IMR-90 (cell line): ENCODE data around the gene FAM120A. TPM values are rescaled to one million over a fixed set of nuclear protein-coding genes. Genes with fewer than 3 reads are reported as not detected.

Source experiments
- ATAC-seq: fragments of 200-7000 bp; cut with Tn5 transposase; 2 replicates; pipeline ENCODE4 v1.9.1; 2020; ENCODE audit warnings: low read depth, mild to moderate bottlenecking, moderate library complexity
- BruUV-seq: library from RNA; stranded (reverse); fragments of 400-500 nt; replicated peaks from 2 replicates; lab custom pipeline; 2021; lab: Mats Ljungman, UMichigan
- CTCF ChIA-PET: fragments of 300-600 bp; formaldehyde crosslinking; extraction: SDS; loops from one replicate; lab custom pipeline; 2021; ENCODE audit warnings: antibody characterized with exemption; lab: Yijun Ruan, JAX
- POLR2A ChIA-PET: fragments of 300-600 bp; sonication (Branson Sonifier 250); formaldehyde crosslinking; loops from one replicate; lab custom pipeline; 2022; ENCODE audit warnings: antibody characterized with exemption; ENCODE audit not compliant: unreplicated experiment; lab: Charles Lee
- DNase-seq: peaks from one replicate; pipeline ENCODE4 v3.0.0; 2013
- H2AFZ ChIP-seq: replicated peaks from 2 replicates; pipeline ENCODE3; 2013; ENCODE audit warnings: low read length, mild to moderate bottlenecking; ENCODE audit not compliant: poor library complexity
- H2AK5ac ChIP-seq: 2 replicates; pipeline ENCODE4 v1.6.1; 2013; ENCODE audit warnings: low read depth, low read length, inconsistent platforms
- H2AK9ac ChIP-seq: replicated peaks from 2 replicates; pipeline ENCODE3; 2013; ENCODE audit warnings: mild to moderate bottlenecking, low read depth, low read length, moderate library complexity; ENCODE audit not compliant: poor library complexity
- H2BK120ac ChIP-seq: 2 replicates; pipeline ENCODE4 v1.6.1; 2013; ENCODE audit warnings: low read depth, low read length, inconsistent platforms
- H2BK15ac ChIP-seq: 3 replicates; pipeline ENCODE4 v1.6.1; 2013; ENCODE audit warnings: low read depth, low read length, inconsistent platforms
- H2BK20ac ChIP-seq: 2 replicates; pipeline ENCODE4 v1.6.1; 2013; ENCODE audit warnings: low read depth, mild to moderate bottlenecking, inconsistent platforms, low read length, moderate library complexity
- H2BK5ac ChIP-seq: 2 replicates; pipeline ENCODE4 v1.6.1; 2013; ENCODE audit warnings: mild to moderate bottlenecking, low read depth, low read length, inconsistent platforms; ENCODE audit not compliant: poor library complexity, severe bottlenecking
- H3K14ac ChIP-seq: replicated peaks from 2 replicates; pipeline ENCODE4 v1.6.1; 2013; ENCODE audit warnings: low read depth, low read length, inconsistent platforms
- H3K18ac ChIP-seq: 2 replicates; pipeline ENCODE4 v1.6.1; 2013; ENCODE audit warnings: low read depth, low read length, control low read depth
- H3K23ac ChIP-seq: 2 replicates; pipeline ENCODE4 v1.6.1; 2013; ENCODE audit warnings: low read depth, low read length, inconsistent platforms
- H3K27ac ChIP-seq: 2 replicates; pipeline ENCODE4 v1.5.1; 2013; ENCODE audit warnings: mild to moderate bottlenecking, control low read depth, low read length; ENCODE audit not compliant: insufficient read depth
- H3K27me3 ChIP-seq: 2 replicates; pipeline ENCODE4 v1.6.1; 2013; ENCODE audit warnings: low read length; ENCODE audit not compliant: control insufficient read depth, insufficient read depth
- H3K36me3 ChIP-seq: 2 replicates; pipeline ENCODE4 v1.6.1; 2013; ENCODE audit warnings: low read length, mixed read lengths; ENCODE audit not compliant: control insufficient read depth, insufficient read depth
- H3K4ac ChIP-seq: 2 replicates; pipeline ENCODE4 v1.6.1; 2013; ENCODE audit warnings: low read depth, low read length, inconsistent platforms
- H3K4me1 ChIP-seq: 2 replicates; pipeline ENCODE4 v1.6.1; 2013; ENCODE audit warnings: low read length, mixed read lengths; ENCODE audit not compliant: control insufficient read depth, insufficient read depth
- H3K4me2 ChIP-seq: 2 replicates; pipeline ENCODE4 v1.6.1; 2013; ENCODE audit warnings: low read depth, mild to moderate bottlenecking, control low read depth, low read length, moderate library complexity
- H3K4me3 ChIP-seq: 2 replicates; pipeline ENCODE4 v1.5.1; 2013; ENCODE audit warnings: low read depth, mild to moderate bottlenecking, control low read depth, low read length, moderate library complexity; ENCODE audit not compliant: insufficient read depth
- H3K56ac ChIP-seq: 2 replicates; pipeline ENCODE4 v1.6.1; 2013; ENCODE audit warnings: low read length, inconsistent platforms; ENCODE audit not compliant: insufficient read depth; ENCODE audit errors: extremely low read depth
- H3K79me1 ChIP-seq, 2 experiments: 2 replicates each; pipeline ENCODE4 v1.6.1; 2013; ENCODE audit warnings: low read length in 2 of 2, inconsistent platforms in 1 of 2, low read depth in 1 of 2
- H3K9ac ChIP-seq: 2 replicates; pipeline ENCODE4 v1.6.1; 2013; ENCODE audit warnings: low read depth, low read length, control low read depth
- H3K9me1 ChIP-seq: 2 replicates; pipeline ENCODE4 v1.6.1; 2013; ENCODE audit warnings: low read length, inconsistent platforms; ENCODE audit not compliant: insufficient read depth
- H3K9me3 ChIP-seq: 2 replicates; pipeline ENCODE4 v1.6.1; 2013; ENCODE audit warnings: low read length; ENCODE audit not compliant: control insufficient read depth, insufficient read depth
- H4K20me1 ChIP-seq: 2 replicates; pipeline ENCODE4 v1.6.1; 2013; ENCODE audit warnings: low read length, inconsistent platforms; ENCODE audit not compliant: insufficient read depth
- H4K5ac ChIP-seq: 2 replicates; pipeline ENCODE4 v1.6.1; 2013; ENCODE audit warnings: mild to moderate bottlenecking, low read depth, low read length, control low read depth
- H4K8ac ChIP-seq, 2 experiments: 2 replicates each; pipeline ENCODE4 v1.6.1; 2013; ENCODE audit warnings: low read depth in 2 of 2, low read length in 2 of 2, control low read depth in 1 of 2, inconsistent platforms in 1 of 2
- H4K91ac ChIP-seq: 2 replicates; pipeline ENCODE4 v1.6.1; 2013; ENCODE audit warnings: low read depth, low read length, inconsistent platforms; ENCODE audit not compliant: insufficient read depth
- BHLHE40 ChIP-seq: fragments of 150-350 bp; IDR thresholded peaks from 2 replicates; pipeline ENCODE4 v1.6.1; 2016; ENCODE audit warnings: mild to moderate bottlenecking, low read depth, low read length
- CEBPB ChIP-seq: IDR thresholded peaks from 2 replicates; pipeline ENCODE4 v1.6.1; 2012; ENCODE audit warnings: low read depth, low read length, improper control_type of control experiment
- CHD1 ChIP-seq: IDR thresholded peaks from 2 replicates; pipeline ENCODE4 v1.6.1; 2012; ENCODE audit warnings: low read depth, low read length, improper control_type of control experiment
- MAZ ChIP-seq: IDR thresholded peaks from 2 replicates; pipeline ENCODE4 v1.6.1; 2012; ENCODE audit warnings: low read depth, mild to moderate bottlenecking, low read length, improper control_type of control experiment, moderate library complexity, borderline replicate concordance
- MXI1 ChIP-seq: IDR thresholded peaks from 2 replicates; pipeline ENCODE4 v1.6.1; 2012; ENCODE audit warnings: low read depth, mild to moderate bottlenecking, low read length, moderate library complexity, borderline replicate concordance
- NFE2L2 ChIP-seq: fragments of 150-350 bp; IDR thresholded peaks from 2 replicates; pipeline ENCODE4 v1.6.1; 2016; ENCODE audit warnings: low read depth, mild to moderate bottlenecking, low read length
- RAD21 ChIP-seq: IDR thresholded peaks from 2 replicates; pipeline ENCODE4 v1.6.1; 2012; ENCODE audit warnings: low read length, improper control_type of control experiment
- RCOR1 ChIP-seq: IDR thresholded peaks from 2 replicates; pipeline ENCODE4 v1.6.1; 2012; ENCODE audit warnings: mild to moderate bottlenecking, low read length, improper control_type of control experiment; ENCODE audit not compliant: insufficient replicate concordance
- RFX5 ChIP-seq: IDR thresholded peaks from 2 replicates; pipeline ENCODE4 v1.8.0; 2012; ENCODE audit warnings: low read depth, mild to moderate bottlenecking, low read length, moderate library complexity
- SMC3 ChIP-seq: fragments of 150-350 bp; IDR thresholded peaks from 2 replicates; pipeline ENCODE4 v1.6.1; 2016; ENCODE audit warnings: low read depth, mild to moderate bottlenecking, antibody characterized with exemption, low read length, moderate library complexity
- WGBS, 2 experiments: methylation state at CpG; one replicate each; pipeline versions ENCODE4 v1.1.5 to v1.1.7; 2013; ENCODE audit warnings: missing lambda C conversion rate in 2 of 2; ENCODE audit not compliant: insufficient read length in 1 of 2; ENCODE audit errors: extremely low coverage in 2 of 2; 5-methylcytosine and 5-hydroxymethylcytosine counted together
- dilution Hi-C: fragments of 300-500 bp; cut with HindIII; formaldehyde crosslinking; loops from one replicate; pipeline ENCODE4 v1.14.3; 2018; ENCODE audit warnings: low sequenced_read_pairs; ENCODE audit not compliant: unreplicated experiment
- in situ Hi-C: fragments of 300-500 bp; cut with MboI; formaldehyde crosslinking; loops from 3 replicates; pipeline ENCODE4 v1.14.3; 2019; ENCODE audit warnings: low sequenced_read_pairs, inconsistent platforms, mixed read lengths
- intact Hi-C: fragments of 100-400 bp; cut with micrococcal nuclease; formaldehyde crosslinking; loops from 2 replicates; pipeline ENCODE4 v1.10.0; 2022
- polyA plus RNA-seq, 3 experiments: library from polyadenylated mRNA; depleted of rRNA; stranded (reverse); fragments of >200 nt; gene quantifications; 2 replicates each; pipeline ENCODE4 v1.2.3, GENCODE V29; 2012; ENCODE audit warnings: low replicate concordance in 1 of 3
- total RNA-seq: library from RNA; depleted of rRNA; stranded (reverse); fragments of >200 nt; gene quantifications from 2 replicates; pipeline ENCODE4 v1.2.3, GENCODE V29; 2012

The FAM120A gene
- total and polyA plus RNA-seq, 2 of the 4 experiments (the other 2 are of a cell fraction), result 61.6 to 75.1 TPM

GRCh38 chr9:93569621-93570174 lies 118.2 kb downstream of the FAM120A start:
- dilution Hi-C loops (loop anchor here (10.0 kb wide), 1 partner anchor 105 kb away; no protein-coding TSS in a partner anchor), intact Hi-C loops (loop anchor here (10.0 kb wide), 1 partner anchor 255 kb away; no protein-coding TSS in a partner anchor), in situ Hi-C loops (loop anchor here (10.0 to 25.0 kb wide), 2 partner anchors 115 to 457 kb away; partner anchors contain the start of genes FAM120A and FAM120AOS)
- H2AFZ ChIP-seq, result no peak overlapping the region
- no peak overlapping the region for H3K4me2 ChIP-seq
- TF ChIP-seq CHD1 (no peak), NFE2L2 (no peak), RAD21 (no peak), MAZ (no peak), CEBPB (no peak), RFX5 (no peak), SMC3 (no peak), MXI1 (no peak), RCOR1 (no peak), BHLHE40 (no peak)
- peaks cover 16 to 38% of the 10 kb centered on the region in 2 experiments for H3K79me1 ChIP-seq
- H2AK5ac ChIP-seq, result no peak overlapping the region
- no peak overlapping the region for H3K18ac ChIP-seq
- H4K8ac ChIP-seq, result no peak overlapping the region
- H3K27ac ChIP-seq, result no peak overlapping the region
- ChIA-PET POLR2A (no interaction called here), CTCF (no interaction called here)
- H4K5ac ChIP-seq, result no peak overlapping the region
- H2BK5ac ChIP-seq, result no peak overlapping the region
- no peaks in the 10 kb centered on the region for H3K9me3 ChIP-seq
- H4K91ac ChIP-seq, result no peak overlapping the region
- BruUV-seq, result no TSS peak
- H3K14ac ChIP-seq, result no peak overlapping the region
- no peak overlapping the region for H3K9ac ChIP-seq
- peaks cover 7% of the 10 kb centered on the region for H3K4me1 ChIP-seq
- DNase-seq, result no peak
- H3K9me1 ChIP-seq, result peaks cover 18% of the 10 kb centered on the region
- H4K20me1 ChIP-seq, result no peaks in the 10 kb centered on the region
- no peak overlapping the region for H3K4ac ChIP-seq
- no peak for ATAC-seq
- H2BK20ac ChIP-seq, result no peak overlapping the region
- H3K27me3 ChIP-seq, result no peaks in the 10 kb centered on the region
- H3K56ac ChIP-seq, result no peak overlapping the region
- no peak overlapping the region for H2BK120ac ChIP-seq
- H3K23ac ChIP-seq, result no peak overlapping the region
- no peaks in the 10 kb centered on the region for H3K36me3 ChIP-seq
- H3K4me3 ChIP-seq, result no peak overlapping the region
- H2AK9ac ChIP-seq, result no peak overlapping the region
- WGBS, 2 experiments, result 100% methylated on average over 1 of the region's 1 CpG; no CpG with 5 or more reads in 1 of the 2 experiments
- no peak overlapping the region for H2BK15ac ChIP-seq
